Loucy (cell line): ENCODE measurements around the gene PKNOX2.

Experiments used
- H2AFZ ChIP-seq: fragments of 200-600 bp; sonication (generic); 2 replicates; pipeline ENCODE4 v1.6.0; 2016; ENCODE audit warnings: antibody characterized with exemption, mild to moderate bottlenecking, low read length, moderate library complexity
- H3F3A ChIP-seq: fragments of 200-600 bp; 2 replicates; pipeline ENCODE4 v1.6.0; 2016; ENCODE audit warnings: antibody characterized with exemption, low read depth, mild to moderate bottlenecking
- H3K27me3 ChIP-seq: fragments of 200-600 bp; sonication (generic); 2 replicates; pipeline ENCODE4 v1.6.1; 2014; ENCODE audit warnings: low read length, mild to moderate bottlenecking; ENCODE audit not compliant: insufficient read depth, poor library complexity, severe bottlenecking
- H3K36me3 ChIP-seq: fragments of 200-600 bp; sonication (generic); 2 replicates; pipeline ENCODE4 v1.6.1; 2016; ENCODE audit warnings: low read length; ENCODE audit not compliant: insufficient read depth
- H3K4me1 ChIP-seq: fragments of 200-600 bp; sonication (generic); 2 replicates; pipeline ENCODE4 v1.5.1; 2014; ENCODE audit warnings: low read length, mild to moderate bottlenecking; ENCODE audit not compliant: insufficient read depth, poor library complexity, severe bottlenecking
- H3K4me2 ChIP-seq: fragments of 200-600 bp; sonication (generic); 2 replicates; pipeline ENCODE4 v1.6.0; 2014; ENCODE audit warnings: antibody characterized with exemption, low read length, low read depth, mild to moderate bottlenecking; ENCODE audit not compliant: poor library complexity, severe bottlenecking
- H3K4me3 ChIP-seq: fragments of 200-600 bp; sonication (generic); 2 replicates; pipeline ENCODE4 v1.5.1; 2014; ENCODE audit warnings: low read length, mild to moderate bottlenecking, mixed read lengths; ENCODE audit not compliant: poor library complexity, severe bottlenecking
- H3K79me2 ChIP-seq: fragments of 200-600 bp; sonication (generic); 2 replicates; pipeline ENCODE4 v1.6.1; 2014; ENCODE audit warnings: low read length; ENCODE audit not compliant: insufficient read depth
- H3K9ac ChIP-seq: fragments of 200-600 bp; sonication (generic); 2 replicates; pipeline ENCODE4 v1.6.0; 2014; ENCODE audit warnings: mild to moderate bottlenecking, low read depth, low read length, moderate library complexity; ENCODE audit not compliant: poor library complexity, severe bottlenecking
- H3K9me2 ChIP-seq: fragments of 200-600 bp; sonication (generic); replicated peaks from 2 replicates; pipeline ENCODE4 v1.6.1; 2016; ENCODE audit warnings: low read depth, low read length, mixed read lengths
- H3K9me3 ChIP-seq: fragments of 200-600 bp; sonication (generic); 2 replicates; pipeline ENCODE4 v1.6.1; 2014; ENCODE audit warnings: mild to moderate bottlenecking, antibody characterized with exemption, low read length, low read depth; ENCODE audit not compliant: insufficient read depth
- H4K20me1 ChIP-seq: fragments of 200-600 bp; sonication (generic); 2 replicates; pipeline ENCODE4 v1.6.0; 2014; ENCODE audit warnings: antibody characterized with exemption, low read length, mild to moderate bottlenecking; ENCODE audit not compliant: insufficient read depth, poor library complexity, severe bottlenecking
- CTCF ChIP-seq: fragments of 200-600 bp; sonication (generic); conservative IDR thresholded peaks from 2 replicates; pipeline ENCODE4 v1.5.1; 2014; ENCODE audit warnings: mild to moderate bottlenecking, antibody characterized with exemption, low read length
- EZH2phosphoT487 ChIP-seq: fragments of 200-600 bp; IDR thresholded peaks from 2 replicates; pipeline ENCODE4 v1.6.1; 2018; ENCODE audit warnings: antibody characterized with exemption, mild to moderate bottlenecking, moderate library complexity, borderline replicate concordance

Gene PKNOX2

GRCh38 chr11:125414121-125414520 lies 249.6 kb downstream of the PKNOX2 start:
- Histone ChIP-seq H3K36me3 (no peaks in the 10 kb centered on the region), H2AFZ (no peak overlapping the region), H3K9ac (no peak overlapping the region), H3K9me3 (no peaks in the 10 kb centered on the region), H3K27me3 (no peaks in the 10 kb centered on the region), H3K4me3 (no peak overlapping the region), H3F3A (no peaks in the 10 kb centered on the region), H3K9me2 (no peaks in the 10 kb centered on the region), H3K4me2 (no peak overlapping the region), H3K4me1 (no peaks in the 10 kb centered on the region), H3K79me2 (no peaks in the 10 kb centered on the region), H4K20me1 (no peaks in the 10 kb centered on the region)
- TF ChIP-seq CTCF = no peak
- TF ChIP-seq EZH2phosphoT487 = no peak

- Histone ChIP-seq H2AFZ (no peak overlapping the region), H3K9me3 (no peaks in the 10 kb centered on the region), H3K4me2 (no peak overlapping the region), H3K36me3 (no peaks in the 10 kb centered on the region), H3K4me3 (no peak overlapping the region), H3F3A (no peaks in the 10 kb centered on the region), H3K27me3 (no peaks in the 10 kb centered on the region), H3K9me2 (no peaks in the 10 kb centered on the region), H3K79me2 (no peaks in the 10 kb centered on the region), H3K9ac (no peak overlapping the region), H3K4me1 (no peaks in the 10 kb centered on the region), H4K20me1 (no peaks in the 10 kb centered on the region)
- TF ChIP-seq CTCF = no peak
- TF ChIP-seq EZH2phosphoT487 = no peak
Measured at GRCh38 chr11:125416981-125417935, 252.7 kb downstream of the PKNOX2 start.

- no peaks in the 10 kb centered on the region for H3K79me2 ChIP-seq
- no peaks in the 10 kb centered on the region for H3K36me3 ChIP-seq
- H3K4me3 ChIP-seq = no peak overlapping the region
- no peaks in the 10 kb centered on the region for H3K9me2 ChIP-seq
- H3F3A ChIP-seq = no peaks in the 10 kb centered on the region
- no peak overlapping the region for H3K4me2 ChIP-seq
- no peaks in the 10 kb centered on the region for H3K4me1 ChIP-seq
- H4K20me1 ChIP-seq = no peaks in the 10 kb centered on the region
- H2AFZ ChIP-seq = no peak overlapping the region
- H3K9me3 ChIP-seq = no peaks in the 10 kb centered on the region
- TF ChIP-seq CTCF = no peak
- TF ChIP-seq EZH2phosphoT487 = no peak
- no peak overlapping the region for H3K9ac ChIP-seq
- no peaks in the 10 kb centered on the region for H3K27me3 ChIP-seq
Measured at GRCh38 chr11:125418396-125418795, 253.8 kb downstream of the PKNOX2 start.
